HK-2 (cell line): ENCODE results near the gene SARS2.
A peak's percentile ranks its signal among the peaks of the same experiment; 100 is the strongest.
"Not testable (repeated sequence)": the region's sequence is repeated elsewhere in the genome, so short reads cannot be mapped to it uniquely, and the experiment has no call there.

Experiments used
- DNase-seq: peaks from one replicate; pipeline ENCODE4 v3.0.0-alpha.2; 2018; ENCODE audit not compliant: unreplicated experiment

SARS2 gene

GRCh38 chr19:38929929-38930775 is at the start of gene SARS2:
SARS2 (minus strand) TSS chr19:38930763; CDS start chr19:38930736, 27 bp downstream.
- peak; percentile 95 for DNase-seq

- no peak for DNase-seq
Measured at GRCh38 chr19:38979812-38980211, 49.2 kb upstream of the SARS2 start.

- no peak for DNase-seq
Measured at GRCh38 chr19:38978326-38978689, 47.7 kb upstream of the SARS2 start.

- DNase-seq: peak; percentile 68
Measured at GRCh38 chr19:38977445-38978325, 47.1 kb upstream of the SARS2 start.

GRCh38 chr19:38975861-38976271 is 45.3 kb upstream of the SARS2 start:
- DNase-seq: peak; percentile 82

- no peak for DNase-seq
Measured at GRCh38 chr19:38975214-38975860, 44.8 kb upstream of the SARS2 start, which contains the start of gene FBXO17. FBXO17 (minus strand) TSS chr19:38975742; CDS start chr19:38950319, 25,423 bp downstream.

- no peak for DNase-seq
Measured at GRCh38 chr19:38974624-38975213, 44.2 kb upstream of the SARS2 start.

GRCh38 chr19:38971672-38972071 is 41.1 kb upstream of the SARS2 start:
- DNase-seq: no peak

GRCh38 chr19:38970664-38971532 is 40.3 kb upstream of the SARS2 start:
- DNase-seq: no peak

- not testable (repeated sequence) for DNase-seq
Measured at GRCh38 chr19:38966149-38966548, 35.6 kb upstream of the SARS2 start.

- DNase-seq: no peak
Measured at GRCh38 chr19:38964738-38965137, 34.2 kb upstream of the SARS2 start.

GRCh38 chr19:38959618-38960017 is 29.1 kb upstream of the SARS2 start:
- no peak for DNase-seq

GRCh38 chr19:38958301-38958700 is 27.7 kb upstream of the SARS2 start:
- no peak for DNase-seq

GRCh38 chr19:38956264-38956663 is 25.7 kb upstream of the SARS2 start:
- no peak for DNase-seq

GRCh38 chr19:38953677-38954076 is 23.1 kb upstream of the SARS2 start:
- no peak for DNase-seq

- peak; percentile 60 for DNase-seq
Measured at GRCh38 chr19:38952395-38953165, 22.0 kb upstream of the SARS2 start.

GRCh38 chr19:38951187-38951586 is 20.6 kb upstream of the SARS2 start:
- no peak for DNase-seq

GRCh38 chr19:38949580-38950367 is 19.2 kb upstream of the SARS2 start:
- DNase-seq: no peak
